ENCODE data around the gene CLDN6. TPM values are rescaled to one million over a fixed set of nuclear protein-coding genes. Genes with fewer than 3 reads are reported as not detected.

Gene CLDN6
- total and polyA plus RNA-seq, 8 donors: 2.3 to 140 (median 113) TPM; not detected in 1

GRCh38 chr16:3036726-3037315 is 18.8 kb upstream of the CLDN6 start, which contains the start of gene BICDL2:
TSS of gene BICDL2 (minus strand) at chr16:3036944. CDS start at chr16:3035496, 1,448 bp downstream.
- H3K4me3 ChIP-seq: peak within 1 kb of the TSS; percentile 34 to 40
- intact Hi-C loops (cut with DNase I): no loop called here
- peaks cover 45 to 98% of the 10 kb centered on the region in 2 donors for H3K27me3 ChIP-seq
- H3K9me3 ChIP-seq: no peaks in the 10 kb centered on the region
- no peak for TF ChIP-seq CTCF (IDR thresholded peaks at IDR 0.05)
- DNase-seq (peak in 2 of 4 donors; percentile 36 to 88), ATAC-seq (peak; percentile 83)
- no peaks in the 10 kb centered on the region for H3K36me3 ChIP-seq
- H3K4me1 ChIP-seq: peaks cover 0 to 19% of the 10 kb centered on the region in 2 donors
- H3K27ac ChIP-seq: no peak within 1 kb of the TSS

- Histone ChIP-seq H3K4me3 (peak overlapping the region; percentile 34 to 40), H3K27me3 (peaks cover 49 to 100% of the 10 kb centered on the region in 2 donors), H3K36me3 (no peaks in the 10 kb centered on the region), H3K27ac (no peak overlapping the region), H3K4me1 (peaks cover 0 to 19% of the 10 kb centered on the region in 2 donors), H3K9me3 (no peaks in the 10 kb centered on the region)
- intact Hi-C loops (cut with DNase I): no loop called here
- ATAC-seq (peak; percentile 59), DNase-seq (peak in 1 of 4 donors; percentile 90)
- no peak for TF ChIP-seq CTCF (IDR thresholded peaks at IDR 0.05)
Measured at GRCh38 chr16:3035972-3036725, 18.2 kb upstream of the CLDN6 start.

GRCh38 chr16:3035289-3035971 is 17.4 kb upstream of the CLDN6 start:
- no peaks in the 10 kb centered on the region for H3K9me3 ChIP-seq
- no peak for TF ChIP-seq CTCF (IDR thresholded peaks at IDR 0.05)
- no peaks in the 10 kb centered on the region for H3K36me3 ChIP-seq
- H3K4me3 ChIP-seq: peak overlapping the region in 1 of 2 donors; percentile 40
- intact Hi-C loops (cut with DNase I): no loop called here
- H3K4me1 ChIP-seq: peaks cover 0 to 19% of the 10 kb centered on the region in 2 donors
- DNase-seq (peak in 1 of 4 donors; percentile 58), ATAC-seq (no peak)
- no peak overlapping the region for H3K27ac ChIP-seq
- peaks cover 54 to 100% of the 10 kb centered on the region in 2 donors for H3K27me3 ChIP-seq

- no peaks in the 10 kb centered on the region for H3K36me3 ChIP-seq
- H3K27me3 ChIP-seq: peaks cover 55 to 94% of the 10 kb centered on the region in 2 donors
- no peak overlapping the region for H3K27ac ChIP-seq
- no peak for DNase-seq
- no peaks in the 10 kb centered on the region for H3K9me3 ChIP-seq
- ATAC-seq: no peak
- TF ChIP-seq CTCF (IDR thresholded peaks at IDR 0.05): no peak
- intact Hi-C loops (cut with DNase I): no loop called here
- no peak overlapping the region for H3K4me3 ChIP-seq
- peaks cover 0 to 43% of the 10 kb centered on the region in 2 donors for H3K4me1 ChIP-seq
Measured at GRCh38 chr16:3032624-3033023, 14.6 kb upstream of the CLDN6 start.
